ENCODE data around the gene IQSEC3.

The IQSEC3 gene

GRCh38 chr12:165862-166368 lies 99.3 kb downstream of the IQSEC3 start:
- no peak for TF ChIP-seq CTCF (IDR thresholded peaks at IDR 0.05; ENCODE audit: low read depth, low read length)
- no peak for DNase-seq (ENCODE audit: low read depth in 2 of 2)

GRCh38 chr12:166425-167075 lies 100.0 kb downstream of the IQSEC3 start:
- no peak for TF ChIP-seq CTCF (IDR thresholded peaks at IDR 0.05; ENCODE audit: low read depth, low read length)
- DNase-seq (ENCODE audit: low read depth in 2 of 2), result no peak
- H3K4me3 ChIP-seq (replicated peaks in 1 of 2; ENCODE audit: low read depth in 2 of 2, low read length in 2 of 2), result no peak overlapping the region

More at GRCh38 chr12:165862-166368, 99.3 kb downstream of the IQSEC3 start:
- H3K4me3 ChIP-seq (replicated peaks in 1 of 2; ENCODE audit: low read depth in 2 of 2, low read length in 2 of 2), result no peak overlapping the region

GRCh38 chr12:167959-168600 lies 101.5 kb downstream of the IQSEC3 start:
- H3K4me3 ChIP-seq (replicated peaks in 1 of 2; ENCODE audit: low read depth in 2 of 2, low read length in 2 of 2), result no peak overlapping the region
- DNase-seq (ENCODE audit: low read depth in 2 of 2), result no peak
- TF ChIP-seq CTCF (IDR thresholded peaks at IDR 0.05; ENCODE audit: low read depth, low read length), result no peak

GRCh38 chr12:168763-169525 lies 102.4 kb downstream of the IQSEC3 start:
- no peak overlapping the region for H3K4me3 ChIP-seq (replicated peaks in 1 of 2; ENCODE audit: low read depth in 2 of 2, low read length in 2 of 2)

GRCh38 chr12:169528-170370 lies 103.2 kb downstream of the IQSEC3 start:
- TF ChIP-seq CTCF (IDR thresholded peaks at IDR 0.05; ENCODE audit: low read depth, low read length), result peak; percentile 12
- DNase-seq (ENCODE audit: low read depth in 2 of 2), result no peak
- no peak overlapping the region for H3K4me3 ChIP-seq (replicated peaks in 1 of 2; ENCODE audit: low read depth in 2 of 2, low read length in 2 of 2)

More at GRCh38 chr12:168763-169525, 102.4 kb downstream of the IQSEC3 start:
- no peak for DNase-seq (ENCODE audit: low read depth in 2 of 2)
- no peak for TF ChIP-seq CTCF (IDR thresholded peaks at IDR 0.05; ENCODE audit: low read depth, low read length)

Data from cardiac fibroblast (primary cell).